ENCODE results near the gene RTN4RL1. TPM values are rescaled to one million over a fixed set of nuclear protein-coding genes. Genes with fewer than 3 reads are reported as not detected.

Gene RTN4RL1
- total RNA-seq, 1 experiment from 2014 or later, result 0.22 TPM

- Histone ChIP-seq H3K27me3 (ENCODE audit: insufficient read depth, low read length) (peaks cover 44% of the 10 kb centered on the region), H3K4ac (ENCODE audit: low read depth, low read length) (no peak overlapping the region), H3K79me1 (ENCODE audit: insufficient read depth, low read depth, low read length, poor library complexity, severe bottlenecking) (no peaks in the 10 kb centered on the region), H3K9me3 (ENCODE audit: control insufficient read depth, low read depth, low read length) (no peaks in the 10 kb centered on the region), H3K4me1 (ENCODE audit: insufficient read depth, low read length) (no peaks in the 10 kb centered on the region), H3K56ac (ENCODE audit: insufficient read length, low read depth, low read length) (no peak overlapping the region), H3K18ac (ENCODE audit: insufficient read length, low read depth, low read length) (no peak overlapping the region), H3K23ac (ENCODE audit: insufficient read length, low read depth, low read length) (no peak overlapping the region), H4K91ac (ENCODE audit: insufficient read length, low read depth, low read length) (no peak overlapping the region), H4K20me1 (ENCODE audit: control insufficient read depth, insufficient read depth, insufficient read length) (peaks cover 2% of the 10 kb centered on the region), H3K4me2 (ENCODE audit: insufficient read depth, insufficient read length, low read length) (peak overlapping the region; percentile 37), H2AK5ac (ENCODE audit: insufficient read length, low read length) (no peak overlapping the region), H3K9ac (ENCODE audit: extremely low read depth, insufficient read length, low read length) (no peak overlapping the region), H2BK120ac (ENCODE audit: low read depth, low read length, poor library complexity, severe bottlenecking) (no peak overlapping the region), H2BK20ac (ENCODE audit: low read depth, low read length, poor library complexity, severe bottlenecking) (no peak overlapping the region), H2BK5ac (ENCODE audit: insufficient read length, low read length) (no peak overlapping the region), H3K14ac (ENCODE audit: insufficient read depth, low read length) (no peak overlapping the region), H3K27ac (ENCODE audit: insufficient read length, low read depth, low read length) (no peak overlapping the region), H2AFZ (ENCODE audit: low read length) (no peak overlapping the region), H3T11ph (ENCODE audit: low read length) (no peak overlapping the region), H2BK12ac (ENCODE audit: insufficient read length, low read depth, low read length) (no peak overlapping the region), H4K5ac (ENCODE audit: insufficient read length, low read depth, low read length) (no peak overlapping the region), H4K8ac (replicated peaks; ENCODE audit: insufficient read length, low read depth, low read length) (no peak overlapping the region), H3K79me2 (ENCODE audit: insufficient read depth, low read length) (no peaks in the 10 kb centered on the region), H2BK15ac (ENCODE audit: low read depth, low read length) (no peak overlapping the region; the same call in 1 of the 2 replicates), H3K23me2 (ENCODE audit: insufficient read length, low read depth, low read length, poor library complexity, severe bottlenecking) (peaks cover 5% of the 10 kb centered on the region)
- H3K27ac Mint-ChIP-seq, result no peak overlapping the region
- peaks cover 8 to 9% of the 10 kb centered on the region in 2 experiments; a peak in 3 of 4 replicates for H3K4me1 Mint-ChIP-seq
- peaks cover 0 to 2% (median 1%) of the 10 kb centered on the region in 3 experiments; a peak in 6 of 7 replicates for H3K36me3 Mint-ChIP-seq (ENCODE audit: insufficient read depth in 1 of 3, low read depth in 3 of 3)
- H3K4me3 Mint-ChIP-seq, result peak overlapping the region; percentile 53 to 71
- TF ChIP-seq, protein P1, sequence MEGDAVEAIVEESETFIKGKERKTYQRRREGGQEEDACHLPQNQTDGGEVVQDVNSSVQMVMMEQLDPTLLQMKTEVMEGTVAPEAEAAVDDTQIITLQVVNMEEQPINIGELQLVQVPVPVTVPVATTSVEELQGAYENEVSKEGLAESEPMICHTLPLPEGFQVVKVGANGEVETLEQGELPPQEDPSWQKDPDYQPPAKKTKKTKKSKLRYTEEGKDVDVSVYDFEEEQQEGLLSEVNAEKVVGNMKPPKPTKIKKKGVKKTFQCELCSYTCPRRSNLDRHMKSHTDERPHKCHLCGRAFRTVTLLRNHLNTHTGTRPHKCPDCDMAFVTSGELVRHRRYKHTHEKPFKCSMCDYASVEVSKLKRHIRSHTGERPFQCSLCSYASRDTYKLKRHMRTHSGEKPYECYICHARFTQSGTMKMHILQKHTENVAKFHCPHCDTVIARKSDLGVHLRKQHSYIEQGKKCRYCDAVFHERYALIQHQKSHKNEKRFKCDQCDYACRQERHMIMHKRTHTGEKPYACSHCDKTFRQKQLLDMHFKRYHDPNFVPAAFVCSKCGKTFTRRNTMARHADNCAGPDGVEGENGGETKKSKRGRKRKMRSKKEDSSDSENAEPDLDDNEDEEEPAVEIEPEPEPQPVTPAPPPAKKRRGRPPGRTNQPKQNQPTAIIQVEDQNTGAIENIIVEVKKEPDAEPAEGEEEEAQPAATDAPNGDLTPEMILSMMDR (conservative IDR thresholded peaks at IDR 0.05), result no peak
- peaks cover 68% of the 10 kb centered on the region for H3K27me3 Mint-ChIP-seq (ENCODE audit: low read depth)
- no CpG with 5 or more reads among the region's 104 CpGs for WGBS (ENCODE audit: extremely low coverage, insufficient read length, low lambda C conversion rate)
- peak; percentile 83 for DNase-seq
- no peaks in the 10 kb centered on the region for H3K9me3 Mint-ChIP-seq
Measured at GRCh38 chr17:2049333-2050299, 24.5 kb upstream of the RTN4RL1 start.

All from H9 (cell line).